Measurements from ENCODE around the gene TRAPPC6A. TPM values are rescaled to one million over a fixed set of nuclear protein-coding genes. Genes with fewer than 3 reads are reported as not detected.

Gene TRAPPC6A
- total and polyA plus RNA-seq, 2 of the 4 experiments (the other 2 are of a cell fraction) = 4.1 to 13.4 TPM

DNA sequence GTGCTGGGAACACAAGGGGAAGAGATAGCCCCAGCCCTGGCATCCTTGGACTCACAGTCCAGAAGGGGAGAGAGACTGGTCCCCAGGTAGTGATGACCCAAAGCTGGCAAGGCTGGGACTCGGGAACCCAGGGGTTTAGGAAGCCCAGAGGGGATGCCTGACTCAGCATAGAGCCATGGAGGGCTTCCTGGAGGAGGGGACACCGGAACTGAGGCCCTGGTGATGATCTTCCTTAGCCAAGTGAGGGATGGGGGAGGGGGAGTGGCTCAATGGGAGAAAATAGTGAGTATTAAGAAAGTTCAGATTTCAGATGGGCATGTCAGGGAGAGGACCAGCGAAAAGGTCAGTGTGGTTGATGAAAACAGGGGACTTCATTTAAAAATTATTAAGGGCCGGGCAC is 40.4 kb upstream of the TRAPPC6A start:
- Histone ChIP-seq H2BK5ac (ENCODE audit: low read depth, low read length, poor library complexity, severe bottlenecking) (no peak overlapping the region), H3K27me3 (ENCODE audit: control insufficient read depth, insufficient read depth, low read length) (peaks cover 66% of the 10 kb centered on the region), H2AK9ac (replicated peaks; ENCODE audit: low read depth, low read length, poor library complexity) (no peak overlapping the region), H3K14ac (replicated peaks; ENCODE audit: low read depth, low read length) (no peak overlapping the region), H2BK20ac (ENCODE audit: low read depth, low read length) (no peak overlapping the region), H3K4me2 (ENCODE audit: low read depth, low read length) (no peak overlapping the region), H3K4me1 (ENCODE audit: control insufficient read depth, insufficient read depth, low read length) (peaks cover 2% of the 10 kb centered on the region; the same call in 1 of the 2 replicates), H3K56ac (ENCODE audit: extremely low read depth, insufficient read depth, low read length) (no peak overlapping the region), H2AK5ac (ENCODE audit: low read depth, low read length) (no peak overlapping the region), H3K4me3 (ENCODE audit: insufficient read depth, low read depth, low read length) (no peak overlapping the region), H2BK120ac (ENCODE audit: low read depth, low read length) (no peak overlapping the region), H4K91ac (ENCODE audit: insufficient read depth, low read depth, low read length) (no peak overlapping the region), H4K8ac (ENCODE audit: low read depth in 2 of 2, low read length in 2 of 2) (no peak overlapping the region), H4K5ac (ENCODE audit: low read depth, low read length) (no peak overlapping the region), H3K18ac (ENCODE audit: low read depth, low read length) (no peak overlapping the region), H3K9me3 (ENCODE audit: control insufficient read depth, insufficient read depth, low read length) (no peaks in the 10 kb centered on the region), H4K20me1 (ENCODE audit: insufficient read depth, low read length) (no peaks in the 10 kb centered on the region; the same call in 1 of the 2 replicates), H2AFZ (replicated peaks; ENCODE audit: low read length, poor library complexity) (no peak overlapping the region), H3K79me1 (ENCODE audit: low read depth in 1 of 2, low read length in 2 of 2) (no peaks in the 10 kb centered on the region), H3K4ac (ENCODE audit: low read depth, low read length) (no peak overlapping the region), H3K9me1 (ENCODE audit: insufficient read depth, low read length) (no peaks in the 10 kb centered on the region), H2BK15ac (ENCODE audit: low read depth, low read length) (no peak overlapping the region), H3K23ac (ENCODE audit: low read depth, low read length) (no peak overlapping the region), H3K27ac (ENCODE audit: insufficient read depth, low read length) (no peak overlapping the region), H3K36me3 (ENCODE audit: control insufficient read depth, insufficient read depth, low read length) (no peaks in the 10 kb centered on the region), H3K9ac (ENCODE audit: low read depth, low read length) (no peak overlapping the region)
- intact Hi-C loops (cut with micrococcal nuclease) (no loop called here), dilution Hi-C loops (cut with HindIII; ENCODE audit: low sequenced_read_pairs, unreplicated experiment) (no loop called here), in situ Hi-C loops (cut with MboI; ENCODE audit: low sequenced_read_pairs) (no loop called here)
- CTCF ChIA-PET = no interaction called here
- 47% methylated on average over 3 of the region's 4 CpGs; no CpG with 5 or more reads in 1 of the 2 experiments for WGBS, 2 experiments (ENCODE audit: extremely low coverage in 2 of 2, insufficient read length in 1 of 2)
- no TSS peak for BruUV-seq (replicated peaks)
- DNase-seq (no peak), ATAC-seq (ENCODE audit: low read depth) (no peak)
- POLR2A ChIA-PET (ENCODE audit: unreplicated experiment) = no interaction called here
- TF ChIP-seq FOS (IDR thresholded peaks at IDR 0.05; ENCODE audit: low read depth, low read length) (no peak), CEBPB (IDR thresholded peaks at IDR 0.05; ENCODE audit: low read depth, low read length) (no peak), POLR2A (IDR thresholded peaks at IDR 0.05; ENCODE audit: low read depth, low read length) (no peak), MAZ (IDR thresholded peaks at IDR 0.05; ENCODE audit: borderline replicate concordance, low read depth, low read length) (no peak), RFX5 (IDR thresholded peaks at IDR 0.05; ENCODE audit: low read depth, low read length) (no peak), RCOR1 (IDR thresholded peaks at IDR 0.05; ENCODE audit: insufficient replicate concordance, low read length) (no peak), MXI1 (IDR thresholded peaks at IDR 0.05; ENCODE audit: borderline replicate concordance, low read depth, low read length) (no peak), BHLHE40 (IDR thresholded peaks at IDR 0.05; ENCODE audit: low read depth, low read length) (no peak)
- TF ChIP-seq, protein P1, sequence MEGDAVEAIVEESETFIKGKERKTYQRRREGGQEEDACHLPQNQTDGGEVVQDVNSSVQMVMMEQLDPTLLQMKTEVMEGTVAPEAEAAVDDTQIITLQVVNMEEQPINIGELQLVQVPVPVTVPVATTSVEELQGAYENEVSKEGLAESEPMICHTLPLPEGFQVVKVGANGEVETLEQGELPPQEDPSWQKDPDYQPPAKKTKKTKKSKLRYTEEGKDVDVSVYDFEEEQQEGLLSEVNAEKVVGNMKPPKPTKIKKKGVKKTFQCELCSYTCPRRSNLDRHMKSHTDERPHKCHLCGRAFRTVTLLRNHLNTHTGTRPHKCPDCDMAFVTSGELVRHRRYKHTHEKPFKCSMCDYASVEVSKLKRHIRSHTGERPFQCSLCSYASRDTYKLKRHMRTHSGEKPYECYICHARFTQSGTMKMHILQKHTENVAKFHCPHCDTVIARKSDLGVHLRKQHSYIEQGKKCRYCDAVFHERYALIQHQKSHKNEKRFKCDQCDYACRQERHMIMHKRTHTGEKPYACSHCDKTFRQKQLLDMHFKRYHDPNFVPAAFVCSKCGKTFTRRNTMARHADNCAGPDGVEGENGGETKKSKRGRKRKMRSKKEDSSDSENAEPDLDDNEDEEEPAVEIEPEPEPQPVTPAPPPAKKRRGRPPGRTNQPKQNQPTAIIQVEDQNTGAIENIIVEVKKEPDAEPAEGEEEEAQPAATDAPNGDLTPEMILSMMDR (conservative IDR thresholded peaks at IDR 0.05; ENCODE audit: low read depth, low read length) = no peak
- TF ChIP-seq, protein P2, sequence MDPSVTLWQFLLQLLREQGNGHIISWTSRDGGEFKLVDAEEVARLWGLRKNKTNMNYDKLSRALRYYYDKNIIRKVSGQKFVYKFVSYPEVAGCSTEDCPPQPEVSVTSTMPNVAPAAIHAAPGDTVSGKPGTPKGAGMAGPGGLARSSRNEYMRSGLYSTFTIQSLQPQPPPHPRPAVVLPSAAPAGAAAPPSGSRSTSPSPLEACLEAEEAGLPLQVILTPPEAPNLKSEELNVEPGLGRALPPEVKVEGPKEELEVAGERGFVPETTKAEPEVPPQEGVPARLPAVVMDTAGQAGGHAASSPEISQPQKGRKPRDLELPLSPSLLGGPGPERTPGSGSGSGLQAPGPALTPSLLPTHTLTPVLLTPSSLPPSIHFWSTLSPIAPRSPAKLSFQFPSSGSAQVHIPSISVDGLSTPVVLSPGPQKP (IDR thresholded peaks at IDR 0.05; ENCODE audit: borderline replicate concordance, low read depth, low read length) = no peak

Data from IMR-90 (cell line).